ENCODE results near the gene RBM5.

Gene RBM5

DNA sequence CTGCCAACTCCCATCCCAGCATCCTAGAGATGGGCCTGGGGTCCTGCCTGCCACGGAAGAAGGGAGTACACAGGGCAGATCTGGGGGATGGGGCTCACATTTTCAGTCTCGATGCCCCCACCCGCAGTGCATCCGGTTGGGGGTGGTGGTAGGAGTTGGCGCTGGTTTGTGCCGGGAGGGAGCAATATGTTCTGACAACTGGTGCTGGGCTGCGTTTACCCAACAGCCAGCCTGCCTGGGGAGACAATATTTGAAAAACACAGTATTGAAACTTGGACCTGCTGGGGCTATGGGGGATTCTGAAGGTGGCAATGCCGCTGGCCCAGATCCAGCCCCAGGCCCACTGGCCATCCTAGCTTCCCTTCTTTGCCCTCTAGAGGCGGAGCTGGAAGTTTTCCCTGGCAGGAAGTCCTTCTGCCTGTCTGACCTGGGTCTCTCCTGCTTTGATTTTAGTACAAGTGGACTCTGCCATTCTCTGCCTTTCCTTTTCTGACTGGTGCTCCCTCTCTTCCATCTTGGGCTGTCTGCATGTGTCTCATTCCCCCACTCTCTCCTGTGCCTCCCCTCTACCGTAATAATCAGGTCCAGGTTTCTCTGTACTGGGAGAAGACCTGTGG lies 69.9 kb downstream of the RBM5 start:
- DNase-seq (ENCODE audit: low read depth in 2 of 2): no peak

DNA sequence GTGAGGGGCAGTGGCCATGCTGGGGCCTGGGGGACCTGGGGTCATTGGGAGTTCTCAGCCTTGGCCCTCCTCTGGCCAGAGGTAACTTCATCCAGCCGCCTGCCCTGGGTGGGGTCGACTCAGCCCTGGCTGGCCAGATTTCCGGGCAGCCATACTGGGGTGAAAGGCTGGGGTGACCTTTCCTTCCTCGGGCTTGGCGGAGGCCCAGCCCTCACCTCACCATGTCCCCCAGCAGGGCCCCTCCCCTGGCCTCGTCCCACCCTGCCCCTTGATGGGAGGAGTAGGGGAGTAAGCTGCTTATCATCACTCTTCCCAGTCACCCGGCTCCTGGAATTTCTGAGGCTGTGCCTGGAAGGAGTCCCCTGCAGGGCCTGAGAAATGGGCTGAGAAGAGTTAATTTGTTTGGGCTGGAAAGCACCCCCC lies 71.9 kb downstream of the RBM5 start:
- DNase-seq (ENCODE audit: low read depth in 2 of 2): no peak

DNA sequence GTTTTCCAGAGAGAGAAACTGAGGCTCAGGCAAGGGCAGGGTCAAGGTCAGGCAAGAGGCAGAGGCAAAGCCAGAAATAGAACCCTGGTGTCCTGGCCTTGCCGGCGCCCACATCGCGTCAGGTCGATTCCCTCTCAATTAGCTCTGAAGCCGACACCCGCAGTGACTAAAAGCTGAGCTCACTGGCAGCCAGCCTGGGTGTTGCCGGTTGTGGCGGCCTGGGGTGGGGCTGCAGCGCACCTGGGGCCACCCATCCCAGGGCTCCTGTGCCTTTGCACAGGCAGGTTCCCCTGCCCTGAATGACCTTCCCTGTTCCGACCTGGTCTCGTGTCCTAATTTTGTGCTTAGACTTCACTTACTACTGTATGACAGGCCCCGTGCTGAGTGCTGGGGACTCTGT lies 72.6 kb downstream of the RBM5 start:
- DNase-seq (ENCODE audit: low read depth in 2 of 2): no peak

DNA sequence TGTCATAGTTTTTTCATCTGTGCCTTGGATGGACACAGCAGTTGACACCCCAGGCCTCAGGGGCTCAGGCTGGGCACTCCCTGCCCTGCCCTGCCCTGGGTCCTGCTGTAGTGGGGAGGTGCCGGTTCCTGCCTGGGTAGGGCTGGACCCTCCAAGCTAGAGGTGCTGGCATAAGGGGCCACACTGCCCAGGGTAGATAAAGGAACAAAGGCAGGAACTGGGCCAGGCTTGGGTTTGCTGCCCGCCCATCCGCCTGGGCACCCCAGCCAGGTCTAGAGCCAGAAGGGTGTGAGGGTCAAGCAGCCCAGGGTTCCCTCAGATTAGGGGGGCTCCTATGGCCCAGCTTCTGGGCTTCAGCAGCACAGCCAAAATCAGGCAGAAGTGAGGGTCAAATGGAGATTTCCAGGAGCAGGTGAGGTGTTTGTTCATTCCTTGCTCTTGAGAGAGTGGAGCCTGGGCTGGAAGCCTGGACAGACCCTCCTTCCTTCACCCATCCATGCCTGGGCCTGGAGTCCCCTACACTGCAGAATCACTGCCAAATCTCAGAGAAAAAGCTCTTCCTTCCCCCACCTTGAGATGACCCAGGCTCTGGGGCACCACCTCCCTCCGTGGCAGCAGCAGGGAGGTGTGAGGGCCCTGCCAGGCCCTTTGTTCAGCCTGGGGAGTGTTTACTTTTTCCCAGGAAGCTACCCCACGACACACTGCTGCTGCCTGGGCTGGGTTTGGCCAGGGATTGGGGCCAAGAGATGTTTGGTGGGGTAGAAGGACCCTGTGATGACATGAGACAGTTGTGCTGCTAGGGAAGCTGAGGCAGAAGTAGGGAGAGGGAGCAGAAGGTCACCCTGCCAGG lies 73.5 kb downstream of the RBM5 start:
- DNase-seq (ENCODE audit: low read depth in 2 of 2): no peak

DNA sequence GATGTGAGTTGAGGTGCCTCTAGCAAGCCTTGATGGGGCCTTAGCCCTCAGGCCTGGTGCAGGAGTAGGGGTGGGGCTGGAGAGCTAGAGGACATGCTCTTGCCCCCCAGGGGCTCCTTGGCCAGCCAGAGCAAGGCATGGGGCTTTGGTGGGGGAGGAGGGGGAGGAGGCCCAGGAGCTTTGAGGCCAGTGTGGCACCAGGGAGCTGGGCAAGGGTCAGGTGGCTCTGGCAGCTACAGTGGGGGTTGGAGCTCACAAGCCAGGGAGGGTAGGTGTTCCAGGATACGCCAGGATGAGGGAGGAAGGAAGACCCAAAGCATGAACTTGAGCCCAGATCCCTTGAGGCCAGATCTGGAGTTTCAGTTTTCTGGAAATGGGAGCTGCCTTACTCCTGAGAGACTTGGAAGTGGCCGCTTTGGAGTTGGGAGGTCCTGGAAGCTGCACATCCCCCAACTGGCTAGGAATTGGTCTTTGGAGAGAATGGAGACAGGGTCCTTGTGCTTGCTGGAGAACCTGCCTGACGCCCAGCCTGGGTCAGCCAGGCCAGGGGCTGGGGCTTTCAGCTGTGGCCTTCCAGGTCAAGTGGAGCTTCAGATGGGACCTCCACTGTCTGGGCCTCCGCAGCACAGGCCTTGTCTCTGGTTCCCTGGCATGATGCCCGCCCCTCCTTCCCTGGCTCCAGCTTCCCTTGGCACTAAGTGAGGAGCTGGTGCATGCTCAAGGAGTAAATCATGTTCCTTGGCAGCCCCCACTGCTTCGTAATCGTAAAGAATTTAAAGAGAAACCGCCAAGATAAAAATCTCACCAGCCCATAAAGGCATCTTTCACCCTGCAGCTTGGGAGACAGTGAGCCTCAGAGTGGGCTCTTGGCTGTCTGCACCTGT lies 75.1 kb downstream of the RBM5 start:
- DNase-seq (ENCODE audit: low read depth in 2 of 2): no peak

DNA sequence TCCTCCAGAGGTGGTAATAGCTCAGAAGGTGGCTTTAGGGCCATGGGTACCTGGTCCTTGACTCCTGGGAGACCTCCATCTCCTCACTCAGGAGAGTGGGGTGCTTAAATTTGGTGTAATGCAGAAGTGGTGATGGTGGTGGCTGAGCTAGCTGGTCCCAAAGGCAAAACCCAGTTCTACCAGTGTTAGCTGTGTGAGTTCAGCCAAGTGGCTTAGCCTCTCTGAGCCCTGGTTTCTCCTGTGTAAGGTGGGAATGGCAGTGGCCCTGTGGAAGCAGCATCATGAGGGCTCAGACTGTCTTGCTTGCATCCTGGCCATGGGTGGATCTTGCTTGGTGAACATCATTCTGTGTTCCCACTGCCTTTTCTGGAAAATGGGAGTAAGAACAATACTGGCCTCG lies 75.8 kb downstream of the RBM5 start:
- DNase-seq (ENCODE audit: low read depth in 2 of 2): no peak

DNA sequence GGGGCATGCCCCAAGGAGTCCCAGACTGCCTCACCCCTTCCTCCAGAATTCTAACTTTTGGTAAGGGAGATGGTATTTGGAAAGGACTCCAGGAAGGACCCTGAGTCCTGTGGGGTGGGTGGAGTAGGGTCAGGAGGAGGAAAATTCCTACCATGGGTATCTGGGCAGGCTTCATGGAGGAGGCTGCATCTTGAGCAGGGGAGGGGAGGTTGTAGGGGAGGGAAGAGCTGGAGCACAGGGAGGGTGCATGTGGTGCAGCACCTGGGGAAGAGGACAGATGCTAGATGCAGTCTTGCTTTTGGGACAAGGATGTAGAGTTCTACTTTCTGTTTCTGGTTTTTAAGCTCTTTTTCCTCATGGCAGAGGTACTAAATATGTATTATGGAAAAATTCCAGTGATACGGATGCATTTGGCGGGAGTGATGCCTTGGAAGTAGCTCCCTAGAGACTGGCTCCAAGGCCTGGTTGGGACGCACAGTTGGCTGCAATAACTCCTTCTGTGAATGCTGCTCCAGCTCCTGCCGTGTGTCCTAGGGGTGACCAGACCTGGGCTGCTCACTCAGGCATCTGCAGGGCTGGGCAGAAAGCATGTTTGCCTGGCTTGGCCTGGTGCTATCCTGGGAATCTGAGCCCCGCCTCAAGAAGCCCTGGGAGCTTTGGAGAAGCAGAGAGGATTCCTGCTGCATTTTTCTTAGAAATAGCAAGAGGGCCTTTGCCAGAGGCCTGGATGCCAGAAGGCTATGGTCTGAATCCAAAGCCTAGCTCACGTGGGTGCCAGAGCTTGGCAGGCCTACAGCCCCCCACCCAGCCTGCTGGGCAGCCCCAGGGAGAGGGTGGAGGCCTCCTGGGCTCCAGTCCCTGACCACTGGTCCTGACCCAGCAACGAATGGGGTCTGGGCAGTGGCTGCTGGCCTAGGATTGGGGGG lies 76.5 kb downstream of the RBM5 start:
- no peak for DNase-seq (ENCODE audit: low read depth in 2 of 2)

DNA sequence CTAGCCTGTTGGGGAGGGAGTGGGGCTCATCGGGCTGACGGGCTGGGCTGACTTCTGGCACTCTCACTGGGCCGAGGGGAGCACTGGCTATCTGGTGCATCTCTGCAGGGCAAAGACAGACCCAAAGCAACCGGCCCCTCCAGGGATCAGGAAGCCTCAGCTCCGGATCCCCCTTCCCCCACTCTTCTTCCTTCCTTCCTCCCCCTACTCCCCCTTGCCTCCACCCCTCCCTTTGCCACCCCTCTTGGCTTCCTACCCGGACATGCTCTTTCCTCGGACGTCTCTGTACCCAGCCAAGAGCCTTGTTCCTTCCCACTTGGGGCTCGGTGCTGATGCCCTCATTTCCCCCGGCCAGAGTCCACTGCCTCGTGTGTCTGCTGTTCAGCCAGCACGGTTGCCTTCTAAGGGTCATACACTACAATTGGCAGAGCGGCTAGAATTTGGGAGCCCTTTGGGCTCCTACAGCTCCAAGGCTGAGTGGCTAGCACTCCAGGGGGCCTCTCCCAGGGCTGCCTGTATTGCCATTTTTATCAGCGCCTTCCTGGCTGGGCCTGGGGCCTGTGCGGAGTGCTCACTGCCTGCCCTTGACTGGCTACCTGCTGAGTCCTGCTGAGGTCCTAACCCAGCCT lies 77.3 kb downstream of the RBM5 start:
- no peak for DNase-seq (ENCODE audit: low read depth in 2 of 2)

DNA sequence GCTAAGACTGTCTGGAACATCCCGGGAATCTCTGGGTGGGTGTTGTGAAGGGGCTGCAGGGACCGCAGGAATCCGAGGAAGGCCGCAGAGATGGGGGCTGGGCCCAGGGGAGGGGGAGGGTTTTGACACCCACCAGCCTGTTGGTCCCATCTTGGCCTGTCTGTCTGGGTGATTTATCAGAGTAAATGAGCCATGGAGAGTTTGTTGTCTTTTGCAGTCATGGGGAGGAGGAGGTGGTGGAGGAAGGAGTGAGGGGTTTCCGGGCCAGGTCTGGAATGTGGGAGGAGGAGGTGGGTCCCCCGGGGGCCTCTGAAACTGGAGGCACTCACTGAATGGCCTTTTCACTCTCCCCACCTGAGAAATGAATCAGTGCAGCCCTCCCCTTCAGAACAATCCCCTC lies 77.9 kb downstream of the RBM5 start:
- DNase-seq (ENCODE audit: low read depth in 2 of 2): no peak

DNA sequence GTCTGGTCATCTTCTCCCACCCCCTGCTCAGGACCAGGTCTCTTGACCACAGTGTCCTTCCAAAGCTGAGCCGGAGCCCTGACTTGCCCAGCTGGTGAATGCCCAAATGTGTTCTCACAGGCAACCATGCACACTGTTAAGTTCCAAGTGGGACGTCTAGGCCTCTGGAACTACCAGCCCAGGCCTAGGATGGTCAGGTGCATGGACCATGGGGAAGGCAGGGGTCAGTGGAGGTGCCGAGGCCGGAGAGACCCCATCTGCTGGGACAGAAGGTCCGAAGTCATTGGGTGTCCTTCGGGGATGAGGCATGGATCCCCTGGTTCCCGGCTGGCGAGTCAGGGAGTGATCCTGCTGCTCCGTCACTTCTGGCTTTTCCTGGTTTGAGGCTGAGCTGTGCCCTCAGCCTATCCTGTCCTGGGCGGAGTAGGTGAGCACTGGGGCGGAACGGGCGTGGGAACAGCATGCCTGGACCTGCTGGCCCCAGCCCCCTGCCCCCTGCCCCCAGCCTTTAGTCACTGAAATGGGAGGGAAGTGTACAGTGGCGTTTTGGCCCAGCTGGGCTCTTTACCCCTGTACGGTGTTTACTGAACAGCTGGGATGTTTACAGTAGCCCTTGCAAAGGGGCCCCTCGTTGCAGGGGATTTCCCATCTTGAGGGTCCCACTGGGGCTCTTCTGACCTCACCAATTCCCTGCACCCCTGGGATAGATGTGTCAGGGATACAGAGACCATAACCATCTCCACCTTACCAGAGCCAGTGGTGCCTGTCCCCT lies 78.5 kb downstream of the RBM5 start:
- DNase-seq (ENCODE audit: low read depth in 2 of 2): no peak

DNA sequence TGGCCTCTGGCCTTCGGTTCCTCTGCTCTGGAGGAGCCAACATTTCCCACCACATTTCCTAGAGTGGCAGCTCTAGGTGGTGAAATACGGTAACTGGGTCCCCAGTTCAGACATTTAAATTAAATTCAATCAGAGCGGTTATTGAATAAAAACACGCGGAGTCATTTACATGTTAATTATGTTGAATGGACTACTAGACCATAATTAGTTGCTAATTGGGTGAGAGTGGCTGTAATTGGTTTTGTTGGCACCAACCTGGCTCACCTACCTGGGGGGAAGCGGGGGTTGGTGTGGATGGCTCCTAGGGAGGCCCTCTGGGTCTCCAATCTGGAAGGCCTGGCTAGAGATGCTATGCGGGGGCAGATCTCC lies 79.1 kb downstream of the RBM5 start:
- DNase-seq (ENCODE audit: low read depth in 2 of 2): no peak

DNA sequence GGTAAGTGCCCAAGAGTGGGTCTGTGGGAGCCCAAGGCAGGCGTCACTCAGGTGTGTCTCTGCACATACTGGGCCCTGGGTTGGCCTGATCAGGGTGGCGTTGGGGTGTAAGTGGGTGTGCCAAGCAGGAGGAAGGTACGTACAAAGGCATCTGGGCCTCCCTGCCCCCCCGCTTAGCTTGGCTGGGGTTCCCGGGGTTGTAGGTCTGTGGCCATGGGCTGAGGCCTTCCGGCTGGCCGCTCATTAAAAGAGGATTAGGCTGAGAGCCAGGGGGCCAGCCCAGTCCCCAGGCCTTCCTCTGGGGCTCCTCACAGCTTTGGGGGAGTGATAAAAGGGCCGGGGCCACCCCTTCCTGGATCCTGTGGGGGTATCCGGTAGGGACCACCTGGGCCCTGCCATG lies 79.7 kb downstream of the RBM5 start:
- no peak for DNase-seq (ENCODE audit: low read depth in 2 of 2)
